Activated naive CD8-positive, alpha-beta T cell treated with anti-CD3 and anti-CD28 coated beads, Interleukin-2, amount 50 U/mL, for 24 hours (primary cell): ENCODE measurements around the gene RILP.

Experiments used
- ATAC-seq: fragments of 150-1000 bp; cut with Tn5 transposase; one replicate; pipeline ENCODE4 v1.10.0; 2021
- DNase-seq: peaks from one replicate; pipeline ENCODE4 v3.0.0; 2021
- H3K27ac Mint-ChIP-seq: one replicate; pipeline ENCODE4 v1.8.0; 2021; ENCODE audit warnings: mild to moderate bottlenecking, mixed read lengths
- H3K27me3 Mint-ChIP-seq: one replicate; pipeline ENCODE4 v1.8.0; 2021; ENCODE audit warnings: mixed read lengths
- H3K36me3 Mint-ChIP-seq: one replicate; pipeline ENCODE4 v1.8.0; 2021; ENCODE audit warnings: low read depth, mixed read lengths
- H3K4me1 Mint-ChIP-seq: one replicate; pipeline ENCODE4 v1.8.0; 2021; ENCODE audit warnings: mixed read lengths
- H3K4me3 Mint-ChIP-seq: one replicate; pipeline ENCODE4 v1.8.0; 2021; ENCODE audit warnings: mild to moderate bottlenecking, moderate library complexity, mixed read lengths
- H3K9me3 Mint-ChIP-seq: one replicate; pipeline ENCODE4 v1.8.0; 2021; ENCODE audit warnings: mixed read lengths

Gene RILP

DNA sequence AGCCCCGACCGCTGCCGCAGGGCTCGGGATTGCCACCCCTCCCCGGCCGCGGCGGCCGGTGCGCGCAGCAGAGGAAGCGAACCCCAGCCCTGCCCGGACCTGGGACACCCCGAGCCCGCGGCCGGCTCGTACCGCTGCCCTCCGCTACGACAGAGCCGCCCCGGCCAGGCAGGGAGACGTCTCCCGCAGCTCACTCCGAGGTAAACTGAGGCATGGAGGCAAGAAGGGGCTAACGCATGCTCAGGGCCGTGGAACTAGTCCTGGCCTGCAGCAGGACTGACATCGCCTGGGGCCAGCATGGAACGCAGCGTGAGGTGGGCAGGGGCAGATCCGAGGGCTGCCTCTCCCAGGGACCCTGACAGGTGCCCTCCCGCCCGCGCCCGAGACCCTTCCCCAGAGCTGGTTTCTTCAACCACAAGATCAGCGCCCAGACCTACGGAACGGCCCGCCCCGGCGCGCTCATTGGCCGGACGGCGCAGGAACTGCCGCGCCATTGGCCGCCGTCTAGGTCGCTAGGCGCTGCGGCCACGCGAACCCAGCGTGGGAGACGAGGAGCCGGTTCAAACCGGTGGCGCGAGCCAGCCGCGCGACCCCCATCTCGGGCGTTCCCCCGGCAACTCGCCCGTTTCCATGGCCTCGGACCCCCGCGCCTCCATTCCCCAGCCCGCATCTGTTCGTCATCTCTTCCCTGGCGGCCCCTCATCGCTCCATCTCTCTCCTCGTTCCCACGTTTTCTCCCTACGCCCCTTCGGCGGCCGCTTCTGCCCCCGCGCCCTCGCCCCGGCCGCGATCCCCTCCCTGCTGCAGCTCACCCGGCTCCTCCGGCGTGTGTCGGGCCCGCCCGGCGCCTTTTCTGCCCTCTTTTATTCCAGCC lies 21.4 kb downstream of the RILP start, which contains the start of gene SLC43A2:
Gene SLC43A2 (minus strand): TSS at position 853 of the 874 bp plus-strand sequence. CDS start 960 bp downstream, outside the sequence.
- peak within 1 kb of the TSS; percentile 85 for H3K4me3 Mint-ChIP-seq
- no peaks in the 10 kb centered on the region for H3K36me3 Mint-ChIP-seq
- peak; percentile 69 for ATAC-seq
- peaks cover 29% of the 10 kb centered on the region for H3K4me1 Mint-ChIP-seq
- H3K27me3 Mint-ChIP-seq: peaks cover 9% of the 10 kb centered on the region
- H3K9me3 Mint-ChIP-seq: no peaks in the 10 kb centered on the region
- peak; percentile 83 for DNase-seq
- H3K27ac Mint-ChIP-seq: peak within 1 kb of the TSS; percentile 91

DNA sequence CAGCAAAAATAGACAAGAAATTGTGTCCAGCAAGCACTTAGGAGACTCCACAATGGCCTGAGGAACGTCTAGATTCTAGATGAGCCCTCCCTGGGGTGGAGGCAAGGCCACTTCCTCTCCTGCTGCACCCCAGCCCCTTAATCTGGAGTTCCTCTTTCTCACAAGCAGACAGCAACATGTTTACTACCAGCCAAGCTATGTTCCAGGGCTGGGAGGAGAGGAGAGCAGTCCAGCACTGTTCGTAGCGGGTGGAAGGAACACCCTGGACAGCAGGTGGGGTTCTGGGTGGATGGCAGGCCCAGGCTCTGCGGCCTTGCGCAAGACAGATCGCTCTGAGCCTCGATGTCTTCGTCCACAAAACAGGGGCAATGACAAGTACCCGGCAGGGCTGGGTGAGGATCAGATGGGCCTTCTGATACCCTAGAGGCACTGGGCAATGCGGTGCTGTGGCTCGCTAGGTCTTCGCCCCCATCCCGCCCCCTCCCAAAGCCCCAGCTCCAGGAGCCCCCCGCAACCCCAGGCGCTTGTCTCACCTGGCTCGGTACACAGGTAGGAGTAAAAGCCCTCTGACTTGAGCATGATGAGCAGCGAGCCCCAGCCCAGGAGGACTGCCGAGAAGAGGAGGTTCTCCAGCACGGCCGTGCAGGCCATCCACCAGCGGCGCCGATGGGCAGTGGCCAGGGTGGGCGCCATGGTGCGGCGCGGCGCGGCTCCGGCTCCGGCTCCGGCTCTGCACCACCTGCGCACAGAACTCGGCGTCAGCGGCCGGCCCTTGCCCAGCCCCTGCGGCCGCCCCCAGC lies 22.3 kb downstream of the RILP start:
- H3K27ac Mint-ChIP-seq: peak overlapping the region; percentile 62
- H3K27me3 Mint-ChIP-seq: peaks cover 9% of the 10 kb centered on the region
- peaks cover 29% of the 10 kb centered on the region for H3K4me1 Mint-ChIP-seq
- ATAC-seq (no peak), DNase-seq (no peak)
- H3K36me3 Mint-ChIP-seq: no peaks in the 10 kb centered on the region
- no peaks in the 10 kb centered on the region for H3K9me3 Mint-ChIP-seq
- H3K4me3 Mint-ChIP-seq: peak overlapping the region; percentile 78

DNA sequence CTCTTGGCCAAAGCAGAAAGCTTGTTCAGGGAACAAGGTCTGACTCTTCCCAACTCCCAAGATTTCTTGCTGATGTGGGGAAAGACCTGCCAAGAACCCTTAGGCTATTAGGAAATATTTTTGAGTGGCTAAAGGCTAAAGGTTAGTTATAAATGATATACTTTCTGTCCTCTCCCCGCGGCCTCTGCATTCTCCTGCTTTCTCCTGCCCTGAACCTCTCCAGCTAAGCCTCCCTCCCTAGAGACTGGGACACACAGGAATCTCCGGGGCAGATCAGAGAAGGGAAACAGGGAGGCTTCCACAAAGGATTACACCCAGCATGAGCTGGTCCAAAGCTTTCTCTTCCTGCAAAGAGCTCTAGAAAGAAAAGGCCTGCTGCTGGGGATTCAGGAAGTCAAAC lies 23.3 kb downstream of the RILP start:
- no peak overlapping the region for H3K27ac Mint-ChIP-seq
- no peaks in the 10 kb centered on the region for H3K9me3 Mint-ChIP-seq
- peaks cover 7% of the 10 kb centered on the region for H3K27me3 Mint-ChIP-seq
- no peak overlapping the region for H3K4me3 Mint-ChIP-seq
- H3K36me3 Mint-ChIP-seq: no peaks in the 10 kb centered on the region
- no peak for ATAC-seq
- H3K4me1 Mint-ChIP-seq: peaks cover 26% of the 10 kb centered on the region
- DNase-seq: no peak

DNA sequence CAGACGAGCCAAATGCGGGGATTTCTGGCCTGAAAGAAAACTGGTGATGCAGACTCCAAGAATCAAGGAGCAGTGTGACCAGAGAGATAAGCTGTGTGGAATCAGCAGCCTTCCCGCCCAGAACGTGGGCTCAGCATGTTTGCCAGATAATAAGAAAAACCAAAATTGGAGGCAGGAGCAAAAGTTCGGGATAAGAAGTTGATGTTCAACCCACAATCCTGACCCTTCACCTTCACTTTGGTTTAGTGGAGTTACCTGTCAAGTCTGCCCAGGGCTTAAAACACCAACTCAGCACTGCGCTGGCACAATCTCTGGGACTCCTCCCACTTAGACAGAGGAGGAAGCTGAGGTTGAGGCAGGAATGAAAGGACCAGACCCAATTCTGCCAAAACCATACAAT lies 24.1 kb downstream of the RILP start:
- H3K9me3 Mint-ChIP-seq: no peaks in the 10 kb centered on the region
- H3K27me3 Mint-ChIP-seq: peaks cover 7% of the 10 kb centered on the region
- no peak overlapping the region for H3K27ac Mint-ChIP-seq
- DNase-seq: no peak
- peaks cover 26% of the 10 kb centered on the region for H3K4me1 Mint-ChIP-seq
- no peak for ATAC-seq
- no peaks in the 10 kb centered on the region for H3K36me3 Mint-ChIP-seq
- no peak overlapping the region for H3K4me3 Mint-ChIP-seq

- no peak for DNase-seq
- Mint-ChIP-seq H3K4me3 (no peak overlapping the region), H3K27ac (no peak overlapping the region), H3K9me3 (no peaks in the 10 kb centered on the region), H3K36me3 (no peaks in the 10 kb centered on the region), H3K4me1 (peaks cover 23% of the 10 kb centered on the region), H3K27me3 (peaks cover 7% of the 10 kb centered on the region)
- ATAC-seq: no peak
Observed at GRCh38 chr17:1625053-1625452, 24.6 kb downstream of the RILP start.

DNA sequence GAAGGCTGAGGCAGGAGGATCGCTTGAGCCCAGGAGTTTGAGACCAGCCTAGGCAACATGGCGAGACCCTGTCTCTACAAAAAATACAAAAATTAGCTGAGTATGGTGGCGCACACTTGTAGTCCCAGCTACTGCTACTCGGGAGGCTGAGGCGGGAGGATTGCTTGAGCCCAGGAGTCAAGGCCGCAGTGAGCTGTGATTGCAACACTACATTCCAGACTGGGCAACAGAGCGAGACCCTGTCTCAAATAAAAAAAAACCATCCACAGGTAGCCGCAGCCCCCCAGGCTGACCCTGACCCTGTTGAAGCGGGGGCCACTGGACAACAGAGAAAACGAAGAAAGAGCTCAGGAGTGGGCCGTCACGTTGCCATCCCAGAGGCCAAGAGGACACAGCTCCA lies 25.0 kb downstream of the RILP start:
- Mint-ChIP-seq H3K27me3 (peaks cover 7% of the 10 kb centered on the region), H3K27ac (no peak overlapping the region), H3K4me1 (peaks cover 20% of the 10 kb centered on the region), H3K36me3 (no peaks in the 10 kb centered on the region), H3K9me3 (no peaks in the 10 kb centered on the region), H3K4me3 (no peak overlapping the region)
- DNase-seq (no peak), ATAC-seq (no peak)

- H3K9me3 Mint-ChIP-seq: no peaks in the 10 kb centered on the region
- H3K4me1 Mint-ChIP-seq: peaks cover 15% of the 10 kb centered on the region
- no peak for DNase-seq
- no peak for ATAC-seq
- H3K27ac Mint-ChIP-seq: no peak overlapping the region
- H3K27me3 Mint-ChIP-seq: peaks cover 7% of the 10 kb centered on the region
- H3K36me3 Mint-ChIP-seq: peaks cover 2% of the 10 kb centered on the region
- no peak overlapping the region for H3K4me3 Mint-ChIP-seq
Observed at GRCh38 chr17:1623057-1623630, 26.5 kb downstream of the RILP start.

DNA sequence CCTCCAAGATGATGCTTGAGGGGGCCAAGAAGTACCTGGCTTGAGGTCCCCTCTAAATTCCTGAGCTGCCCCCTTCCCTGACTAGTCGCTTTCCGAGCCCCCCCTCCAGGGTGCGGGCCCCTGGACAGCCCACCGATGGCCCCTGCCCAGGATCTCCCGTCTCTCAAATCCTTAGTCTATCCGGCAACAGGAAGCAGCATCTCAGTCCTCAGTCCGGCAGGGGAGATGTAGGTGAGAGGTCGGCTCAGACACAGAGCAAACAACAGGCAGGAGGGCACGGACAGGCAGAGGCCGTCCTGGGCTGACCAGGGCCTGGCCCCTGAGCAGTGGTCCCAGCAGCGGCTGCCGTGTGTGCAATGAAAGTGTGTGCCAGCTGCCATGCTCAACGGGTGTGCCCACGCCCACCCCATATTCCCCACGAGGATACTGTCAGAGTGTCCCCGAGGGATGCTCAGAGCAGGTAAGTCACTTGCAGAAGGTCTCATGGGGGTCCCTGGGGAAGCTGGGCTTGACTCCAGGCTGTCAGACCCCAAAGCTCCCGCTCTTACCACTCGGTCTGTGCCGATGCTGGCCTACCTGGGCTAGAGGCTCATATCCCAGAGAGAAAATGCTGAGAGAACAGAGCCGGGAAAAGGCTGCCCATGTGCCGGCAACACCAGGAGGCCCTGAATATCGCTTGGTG lies 28.3 kb downstream of the RILP start:
- H3K4me3 Mint-ChIP-seq: no peak overlapping the region
- ATAC-seq (no peak), DNase-seq (no peak)
- no peaks in the 10 kb centered on the region for H3K9me3 Mint-ChIP-seq
- no peaks in the 10 kb centered on the region for H3K27me3 Mint-ChIP-seq
- no peak overlapping the region for H3K27ac Mint-ChIP-seq
- H3K36me3 Mint-ChIP-seq: peaks cover 2% of the 10 kb centered on the region
- peaks cover 6% of the 10 kb centered on the region for H3K4me1 Mint-ChIP-seq

DNA sequence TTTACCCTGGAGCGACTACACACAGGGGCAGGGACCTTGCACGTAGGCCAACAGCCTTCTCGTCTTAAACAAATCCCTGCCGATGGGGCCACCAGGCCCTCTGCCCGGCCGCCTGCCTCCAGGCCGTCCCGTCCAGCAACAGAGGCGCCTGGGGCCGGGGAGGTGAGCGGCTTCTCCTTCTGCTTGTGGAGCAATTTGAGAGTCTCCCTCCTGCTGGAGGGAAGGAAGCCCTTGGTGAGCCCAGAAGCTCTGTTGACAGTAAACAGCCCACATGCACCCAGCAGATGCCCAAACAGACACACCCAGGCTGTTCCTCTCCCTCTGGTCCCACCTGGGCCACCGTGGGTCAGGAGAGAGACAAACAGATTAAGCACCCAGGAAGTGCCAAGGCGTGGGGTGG lies 29.2 kb downstream of the RILP start:
- Mint-ChIP-seq H3K9me3 (no peaks in the 10 kb centered on the region), H3K27me3 (no peaks in the 10 kb centered on the region), H3K27ac (no peak overlapping the region), H3K4me1 (no peaks in the 10 kb centered on the region), H3K36me3 (peaks cover 2% of the 10 kb centered on the region), H3K4me3 (no peak overlapping the region)
- DNase-seq (no peak), ATAC-seq (no peak)

DNA sequence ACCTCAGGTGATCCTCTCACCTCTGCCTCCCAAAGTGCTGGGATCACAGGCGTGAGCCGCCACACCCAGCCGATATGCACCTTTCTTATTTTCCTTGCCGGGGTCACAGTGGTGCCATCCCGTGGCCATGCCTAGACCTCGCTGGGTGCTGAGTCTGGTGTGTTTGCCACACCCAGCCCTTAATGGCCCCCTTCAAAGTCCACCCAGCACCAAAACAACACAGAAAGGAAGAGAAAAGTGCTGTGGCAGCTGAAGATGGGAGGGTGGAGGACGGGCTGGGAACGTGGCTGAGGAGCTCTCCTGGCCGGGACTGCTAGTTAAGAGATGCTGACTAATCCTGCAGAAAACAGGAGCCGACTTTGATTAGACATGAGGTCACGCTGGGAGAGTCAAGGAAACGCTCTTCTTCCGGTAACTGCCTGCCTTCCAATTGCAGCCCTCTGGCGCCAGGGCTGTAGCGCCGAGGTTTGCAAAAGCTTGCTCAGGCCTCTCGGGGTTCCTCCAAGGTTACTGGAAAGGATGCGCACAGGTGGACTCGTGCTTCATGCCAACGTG lies 32.0 kb downstream of the RILP start:
- Mint-ChIP-seq H3K4me3 (no peak overlapping the region), H3K27me3 (no peaks in the 10 kb centered on the region), H3K36me3 (peaks cover 5% of the 10 kb centered on the region), H3K9me3 (no peaks in the 10 kb centered on the region), H3K27ac (no peak overlapping the region), H3K4me1 (no peaks in the 10 kb centered on the region)
- ATAC-seq: no peak
- DNase-seq: no peak

DNA sequence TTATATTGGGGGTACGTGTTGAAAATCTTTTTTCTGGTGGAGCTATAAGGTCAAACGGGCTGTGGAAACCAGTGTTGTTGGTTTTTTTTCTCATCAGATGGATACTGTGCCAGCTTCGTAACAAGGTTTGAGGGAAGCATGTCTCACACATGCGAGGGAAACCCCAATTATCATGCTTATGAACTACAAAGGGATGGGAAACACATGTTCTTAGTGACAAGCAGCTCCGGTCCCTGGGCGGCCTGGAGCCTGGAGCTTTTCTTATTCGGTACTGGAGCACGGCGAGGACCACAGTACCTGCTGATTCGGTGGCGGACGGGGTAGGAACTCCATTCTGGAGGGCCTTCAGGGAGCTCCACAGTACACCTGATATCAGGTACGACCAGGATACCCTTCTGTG lies 33.6 kb downstream of the RILP start:
- DNase-seq: no peak
- Mint-ChIP-seq H3K36me3 (peaks cover 5% of the 10 kb centered on the region), H3K27me3 (no peaks in the 10 kb centered on the region), H3K4me3 (no peak overlapping the region), H3K4me1 (no peaks in the 10 kb centered on the region), H3K27ac (no peak overlapping the region), H3K9me3 (no peaks in the 10 kb centered on the region)
- no peak for ATAC-seq

- Mint-ChIP-seq H3K36me3 (peaks cover 3% of the 10 kb centered on the region), H3K9me3 (no peaks in the 10 kb centered on the region), H3K4me1 (peaks cover 16% of the 10 kb centered on the region), H3K27me3 (no peaks in the 10 kb centered on the region), H3K4me3 (no peak overlapping the region), H3K27ac (no peak overlapping the region)
- no peak for DNase-seq
- no peak for ATAC-seq
Observed at GRCh38 chr17:1612400-1612799, 37.3 kb downstream of the RILP start.

DNA sequence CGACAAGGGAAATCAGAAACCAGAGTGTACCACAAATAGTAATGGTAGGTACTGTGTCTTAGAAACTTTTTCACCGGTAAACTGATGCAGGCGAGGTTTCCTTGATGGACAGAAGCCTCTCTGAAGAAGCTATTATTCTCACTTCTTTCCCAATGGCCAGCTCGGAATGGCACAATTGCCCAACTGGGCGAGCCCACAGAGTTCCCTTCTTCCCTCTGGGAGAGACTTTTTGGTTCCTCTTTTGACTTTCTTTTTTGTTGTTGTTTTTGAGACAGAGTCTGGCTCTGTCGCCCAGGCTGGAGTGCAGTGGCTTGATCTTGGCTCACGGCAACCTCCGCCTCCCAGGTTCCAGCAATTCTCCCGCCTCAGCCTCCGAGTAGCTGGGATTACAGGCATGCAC lies 38.0 kb downstream of the RILP start:
- no peak overlapping the region for H3K27ac Mint-ChIP-seq

GRCh38 chr17:1608676-1609075 lies 41.0 kb downstream of the RILP start:
- peak overlapping the region; percentile 92 for H3K27ac Mint-ChIP-seq
- no peak overlapping the region for H3K4me3 Mint-ChIP-seq
- no peaks in the 10 kb centered on the region for H3K9me3 Mint-ChIP-seq
- no peaks in the 10 kb centered on the region for H3K27me3 Mint-ChIP-seq
- peaks cover 3% of the 10 kb centered on the region for H3K36me3 Mint-ChIP-seq
- DNase-seq (no peak), ATAC-seq (no peak)
- H3K4me1 Mint-ChIP-seq: peaks cover 38% of the 10 kb centered on the region

More for the DNA sequence above, 38.0 kb downstream of the RILP start:
- DNase-seq (no peak), ATAC-seq (no peak)
- Mint-ChIP-seq H3K36me3 (peaks cover 3% of the 10 kb centered on the region), H3K27me3 (no peaks in the 10 kb centered on the region), H3K4me1 (peaks cover 22% of the 10 kb centered on the region), H3K4me3 (no peak overlapping the region), H3K9me3 (no peaks in the 10 kb centered on the region)
